Measurements from ENCODE around the gene TRAIP. TPM values are rescaled to one million over a fixed set of nuclear protein-coding genes. Genes with fewer than 3 reads are reported as not detected.

TRAIP gene
- total RNA-seq, 4 donors from 2014 or later: 1.5 to 12.2 (median 2.8) TPM

DNA sequence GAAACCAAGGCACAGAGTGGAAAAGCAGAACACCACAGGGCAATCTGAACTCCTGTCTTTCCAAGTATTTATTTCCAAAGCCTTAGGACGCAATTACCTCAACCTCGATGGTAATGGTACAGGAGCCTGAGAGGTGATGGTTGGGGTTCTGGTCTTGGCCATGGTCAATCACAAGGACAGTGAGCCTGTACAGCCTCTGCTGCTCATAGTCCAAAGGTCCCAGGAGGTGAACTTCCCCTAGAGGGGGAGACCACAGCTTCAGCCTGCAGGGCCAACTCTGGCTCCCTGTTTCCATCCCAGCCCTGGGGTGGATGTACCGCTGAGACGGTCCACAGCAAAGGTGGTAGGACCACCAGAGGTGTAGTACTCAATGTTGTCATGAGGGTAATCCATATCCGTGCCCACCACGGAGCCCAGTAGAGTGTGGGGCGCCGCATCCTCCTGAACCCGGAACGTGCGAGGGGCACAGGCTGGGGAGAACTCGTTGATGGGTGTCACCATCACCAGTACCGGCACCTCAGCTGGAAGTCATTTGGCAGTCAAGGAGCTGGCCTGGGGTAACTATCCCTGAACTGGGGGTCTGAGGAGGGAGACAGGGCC lies 62.8 kb downstream of the TRAIP start:
- Histone ChIP-seq H3K9me3 (no peaks in the 10 kb centered on the region), H3K4me3 (no peak overlapping the region), H3K27me3 (no peaks in the 10 kb centered on the region), H3K36me3 (no peaks in the 10 kb centered on the region), H3K4me1 (no peaks in the 10 kb centered on the region), H3K27ac (no peak overlapping the region)
- WGBS, 2 donors: 86 to 94% methylated on average over 13 of the region's 13 CpGs
- TF ChIP-seq, protein P1, sequence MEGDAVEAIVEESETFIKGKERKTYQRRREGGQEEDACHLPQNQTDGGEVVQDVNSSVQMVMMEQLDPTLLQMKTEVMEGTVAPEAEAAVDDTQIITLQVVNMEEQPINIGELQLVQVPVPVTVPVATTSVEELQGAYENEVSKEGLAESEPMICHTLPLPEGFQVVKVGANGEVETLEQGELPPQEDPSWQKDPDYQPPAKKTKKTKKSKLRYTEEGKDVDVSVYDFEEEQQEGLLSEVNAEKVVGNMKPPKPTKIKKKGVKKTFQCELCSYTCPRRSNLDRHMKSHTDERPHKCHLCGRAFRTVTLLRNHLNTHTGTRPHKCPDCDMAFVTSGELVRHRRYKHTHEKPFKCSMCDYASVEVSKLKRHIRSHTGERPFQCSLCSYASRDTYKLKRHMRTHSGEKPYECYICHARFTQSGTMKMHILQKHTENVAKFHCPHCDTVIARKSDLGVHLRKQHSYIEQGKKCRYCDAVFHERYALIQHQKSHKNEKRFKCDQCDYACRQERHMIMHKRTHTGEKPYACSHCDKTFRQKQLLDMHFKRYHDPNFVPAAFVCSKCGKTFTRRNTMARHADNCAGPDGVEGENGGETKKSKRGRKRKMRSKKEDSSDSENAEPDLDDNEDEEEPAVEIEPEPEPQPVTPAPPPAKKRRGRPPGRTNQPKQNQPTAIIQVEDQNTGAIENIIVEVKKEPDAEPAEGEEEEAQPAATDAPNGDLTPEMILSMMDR (IDR thresholded peaks at IDR 0.05): no peak
- TF ChIP-seq EP300 (IDR thresholded peaks at IDR 0.05): no peak
- no peak for TF ChIP-seq POLR2A (IDR thresholded peaks at IDR 0.05)
- no peak for DNase-seq (ENCODE audit: low spot score in 2 of 2)

DNA sequence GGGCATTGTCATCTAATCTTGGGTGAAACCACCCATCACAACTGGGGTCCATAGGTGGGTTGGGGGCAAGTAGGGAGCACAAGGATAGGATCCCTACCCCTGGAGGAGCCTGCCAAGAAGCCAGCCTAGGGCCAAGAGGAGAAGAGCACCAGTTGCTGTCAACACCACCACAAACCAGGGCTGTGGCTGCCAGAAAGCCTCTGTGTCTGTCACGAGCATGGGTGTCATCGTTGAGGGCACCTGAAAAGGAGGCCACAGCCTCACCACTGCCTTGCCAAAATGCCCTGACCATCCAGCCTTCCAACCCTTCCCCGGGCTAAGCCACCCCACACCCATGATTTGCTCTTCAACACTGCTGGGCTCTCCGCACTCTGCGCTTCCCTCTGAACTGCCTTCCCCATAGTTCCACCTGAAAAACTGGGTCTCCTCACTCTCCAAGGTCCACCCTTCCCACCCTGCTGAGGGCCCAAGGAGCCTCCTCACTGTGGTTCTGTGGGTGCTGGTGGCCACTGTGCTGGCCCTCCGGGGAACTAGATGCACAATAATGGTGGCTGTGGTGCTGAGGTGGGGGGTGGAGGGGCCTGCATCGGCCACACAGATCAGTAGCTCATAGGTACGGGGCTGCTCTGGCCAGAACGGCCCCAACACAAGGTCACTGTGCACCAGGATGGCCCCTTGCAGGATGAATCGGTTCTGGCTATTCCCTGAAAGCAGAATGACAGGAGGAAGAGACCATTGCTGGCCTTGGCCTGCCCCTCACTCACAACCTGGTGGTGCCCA lies 63.8 kb downstream of the TRAIP start:
- H3K9me3 ChIP-seq: no peaks in the 10 kb centered on the region
- H3K36me3 ChIP-seq: no peaks in the 10 kb centered on the region
- H3K27me3 ChIP-seq: no peaks in the 10 kb centered on the region
- no peaks in the 10 kb centered on the region for H3K4me1 ChIP-seq
- WGBS, 2 donors: 92 to 93% methylated on average over 9 to 10 of the region's 10 CpGs
- no peak overlapping the region for H3K27ac ChIP-seq
- TF ChIP-seq, protein P1 (IDR thresholded peaks at IDR 0.05): no peak
- no peak for TF ChIP-seq POLR2A (IDR thresholded peaks at IDR 0.05)
- TF ChIP-seq EP300 (IDR thresholded peaks at IDR 0.05): no peak
- H3K4me3 ChIP-seq: no peak overlapping the region
- DNase-seq (ENCODE audit: low spot score in 2 of 2): no peak

- WGBS, 2 donors: 88 to 91% methylated on average over 4 of the region's 4 CpGs
- Histone ChIP-seq H3K36me3 (no peaks in the 10 kb centered on the region), H3K27ac (no peak overlapping the region), H3K9me3 (no peaks in the 10 kb centered on the region), H3K4me3 (no peak overlapping the region), H3K4me1 (peaks cover 0 to 7% (median 7%) of the 10 kb centered on the region in 4 donors), H3K27me3 (no peaks in the 10 kb centered on the region)
- TF ChIP-seq POLR2A (IDR thresholded peaks at IDR 0.05): no peak
- no peak for TF ChIP-seq EP300 (IDR thresholded peaks at IDR 0.05)
- TF ChIP-seq, protein P1 (IDR thresholded peaks at IDR 0.05): no peak
- no peak for DNase-seq (ENCODE audit: low spot score in 2 of 2)
Measured at GRCh38 chr3:49791571-49791970, 64.8 kb downstream of the TRAIP start.

DNA sequence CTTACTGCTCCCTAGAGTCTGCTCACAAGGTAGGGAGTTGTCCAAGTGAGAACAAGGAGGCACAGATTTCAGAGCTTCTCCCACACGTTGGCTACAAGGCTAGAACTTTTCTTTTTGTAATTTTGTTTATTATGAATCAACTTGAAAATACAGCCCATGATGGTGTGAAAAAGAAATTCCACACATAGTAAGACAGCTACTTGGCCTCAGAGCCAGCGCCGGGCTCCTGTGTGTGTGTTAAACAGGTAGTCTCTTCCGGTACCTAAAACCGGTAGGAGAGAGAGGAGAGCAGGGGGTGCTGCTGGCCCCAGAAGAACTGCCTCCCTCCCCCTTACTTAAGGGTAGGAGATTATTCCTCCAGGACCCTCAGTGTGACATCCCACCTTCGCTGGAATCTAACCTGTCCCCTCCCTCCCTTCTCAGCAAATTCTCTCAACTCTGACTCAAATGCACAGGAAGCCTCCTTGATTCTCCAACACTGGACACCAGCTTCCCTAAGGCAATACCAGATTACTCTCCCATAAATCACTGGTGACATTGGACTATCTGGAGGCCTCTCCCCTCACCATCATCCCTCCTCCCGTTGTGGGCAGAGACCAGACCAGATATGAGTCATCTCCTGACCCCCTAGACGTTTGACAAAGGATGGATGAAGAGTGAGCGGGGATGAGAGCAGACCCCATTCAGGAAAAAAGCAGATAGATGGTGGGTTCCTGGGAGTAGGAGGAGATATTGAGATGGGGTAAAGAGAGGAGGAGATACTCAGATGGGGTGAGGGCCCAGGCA lies 65.5 kb downstream of the TRAIP start:
- no peak overlapping the region for H3K27ac ChIP-seq
- no peak for DNase-seq (ENCODE audit: low spot score in 2 of 2)
- no peaks in the 10 kb centered on the region for H3K27me3 ChIP-seq
- no peaks in the 10 kb centered on the region for H3K9me3 ChIP-seq
- H3K4me1 ChIP-seq: peaks cover 0 to 7% (median 7%) of the 10 kb centered on the region in 4 donors
- 59 to 63% methylated on average over 9 of the region's 9 CpGs for WGBS, 2 donors
- TF ChIP-seq POLR2A (IDR thresholded peaks at IDR 0.05): no peak
- TF ChIP-seq, protein P1 (IDR thresholded peaks at IDR 0.05): no peak
- TF ChIP-seq EP300 (IDR thresholded peaks at IDR 0.05): no peak
- no peak overlapping the region for H3K4me3 ChIP-seq
- no peaks in the 10 kb centered on the region for H3K36me3 ChIP-seq

Measured in tibial nerve (tissue), 4 donors.